GM12873 (cell line): Measurements from ENCODE around the gene DNAJC22.

Source experiments
- TF ChIP-seq, protein P1 (sequence below): IDR thresholded peaks from 2 replicates; pipeline ENCODE4 v1.5.1; 2012; ENCODE audit warnings: low read depth, mild to moderate bottlenecking, moderate library complexity, low read length, control low read depth; ENCODE audit not compliant: insufficient read depth; ENCODE audit errors: missing control alignments

DNAJC22 gene

DNA sequence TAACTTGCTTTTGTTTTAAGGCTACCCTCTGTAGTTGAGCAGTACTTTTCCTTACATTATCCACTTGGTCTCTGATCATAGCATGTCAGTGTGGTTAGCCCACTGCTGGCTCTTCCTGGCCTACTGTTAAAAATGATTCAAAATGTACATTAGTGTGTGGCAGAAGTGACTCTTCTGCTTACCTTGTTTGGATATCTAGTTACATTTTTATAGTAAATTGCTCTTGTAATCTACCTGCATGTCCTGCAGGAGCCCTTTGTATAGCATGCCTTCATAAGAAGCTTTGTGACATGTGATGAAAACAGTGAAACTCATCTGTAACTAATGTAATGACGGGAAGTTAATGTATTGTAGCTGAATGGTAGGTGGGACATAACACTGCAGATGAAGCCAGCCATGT, 28.7 kb downstream of the DNAJC22 start:
- TF ChIP-seq, protein P1, sequence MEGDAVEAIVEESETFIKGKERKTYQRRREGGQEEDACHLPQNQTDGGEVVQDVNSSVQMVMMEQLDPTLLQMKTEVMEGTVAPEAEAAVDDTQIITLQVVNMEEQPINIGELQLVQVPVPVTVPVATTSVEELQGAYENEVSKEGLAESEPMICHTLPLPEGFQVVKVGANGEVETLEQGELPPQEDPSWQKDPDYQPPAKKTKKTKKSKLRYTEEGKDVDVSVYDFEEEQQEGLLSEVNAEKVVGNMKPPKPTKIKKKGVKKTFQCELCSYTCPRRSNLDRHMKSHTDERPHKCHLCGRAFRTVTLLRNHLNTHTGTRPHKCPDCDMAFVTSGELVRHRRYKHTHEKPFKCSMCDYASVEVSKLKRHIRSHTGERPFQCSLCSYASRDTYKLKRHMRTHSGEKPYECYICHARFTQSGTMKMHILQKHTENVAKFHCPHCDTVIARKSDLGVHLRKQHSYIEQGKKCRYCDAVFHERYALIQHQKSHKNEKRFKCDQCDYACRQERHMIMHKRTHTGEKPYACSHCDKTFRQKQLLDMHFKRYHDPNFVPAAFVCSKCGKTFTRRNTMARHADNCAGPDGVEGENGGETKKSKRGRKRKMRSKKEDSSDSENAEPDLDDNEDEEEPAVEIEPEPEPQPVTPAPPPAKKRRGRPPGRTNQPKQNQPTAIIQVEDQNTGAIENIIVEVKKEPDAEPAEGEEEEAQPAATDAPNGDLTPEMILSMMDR: no peak

DNA sequence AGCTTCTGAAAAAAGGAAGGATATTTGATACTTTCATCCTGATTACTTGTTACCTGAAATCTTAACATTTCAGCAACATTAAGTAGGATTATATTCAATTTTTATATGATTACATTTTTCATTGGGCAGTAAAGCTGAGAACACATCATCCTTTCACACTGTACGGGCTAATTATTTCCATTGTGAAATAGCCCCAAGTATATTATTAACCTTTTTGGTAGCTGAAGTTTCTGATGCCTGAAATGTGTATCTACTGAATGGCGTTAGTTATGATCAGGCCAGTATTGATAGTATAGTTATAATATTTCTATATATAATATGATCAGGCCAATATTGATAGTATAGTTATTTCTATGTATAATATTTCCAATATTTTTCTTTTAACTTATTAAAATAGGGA, 30.7 kb downstream of the DNAJC22 start:
- TF ChIP-seq, protein P1: no peak

DNA sequence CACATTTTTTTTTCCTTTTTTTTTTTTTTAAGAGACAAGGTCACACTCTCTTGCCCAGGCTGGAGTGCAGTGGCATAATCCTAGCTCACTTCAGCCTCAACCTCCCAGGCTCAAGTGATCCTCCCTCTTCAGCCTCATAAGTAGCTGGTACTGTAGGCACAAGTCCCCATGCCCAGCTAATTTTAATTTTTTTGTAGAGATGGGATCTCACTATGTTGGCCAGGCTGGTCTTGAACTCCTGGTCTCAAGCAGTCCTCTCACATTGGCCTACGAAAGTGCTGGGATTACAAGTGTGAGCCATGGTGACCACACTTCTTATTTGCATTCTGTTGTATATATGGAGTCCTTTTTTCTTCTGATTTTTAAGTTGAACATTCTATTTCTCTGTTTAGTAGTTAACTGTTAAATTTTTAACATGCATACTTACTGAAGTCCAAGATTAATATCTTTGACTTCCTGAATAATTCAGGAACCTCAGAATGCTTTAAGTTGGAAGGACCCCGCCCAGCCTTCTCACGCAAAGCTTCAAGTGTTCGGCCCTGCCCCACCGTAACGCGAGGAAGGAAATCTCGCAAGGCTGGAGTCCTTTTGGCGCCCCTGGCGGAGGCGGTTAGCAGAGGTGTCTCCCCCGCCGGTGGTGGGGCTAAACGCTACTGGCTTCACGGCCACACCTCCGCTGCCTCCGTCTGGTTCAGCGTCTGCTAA, 42.1 kb downstream of the DNAJC22 start:
- TF ChIP-seq, protein P1: peak; percentile 56

DNA sequence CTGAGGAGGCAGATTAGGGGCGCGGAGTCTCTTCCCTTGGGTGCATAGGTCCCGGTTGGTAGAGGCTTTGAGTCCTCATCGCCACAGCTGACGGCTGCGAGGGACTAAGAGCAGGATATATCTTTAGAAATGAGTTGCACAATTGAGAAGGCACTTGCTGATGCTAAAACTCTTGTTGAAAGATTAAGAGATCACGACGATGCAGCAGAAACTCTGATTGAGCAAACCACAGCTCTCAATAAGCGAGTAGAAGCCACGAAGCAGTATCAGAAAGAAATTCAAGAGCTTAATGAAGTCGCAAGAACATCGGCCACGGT, 42.7 kb downstream of the DNAJC22 start:
- TF ChIP-seq, protein P1: no peak

DNA sequence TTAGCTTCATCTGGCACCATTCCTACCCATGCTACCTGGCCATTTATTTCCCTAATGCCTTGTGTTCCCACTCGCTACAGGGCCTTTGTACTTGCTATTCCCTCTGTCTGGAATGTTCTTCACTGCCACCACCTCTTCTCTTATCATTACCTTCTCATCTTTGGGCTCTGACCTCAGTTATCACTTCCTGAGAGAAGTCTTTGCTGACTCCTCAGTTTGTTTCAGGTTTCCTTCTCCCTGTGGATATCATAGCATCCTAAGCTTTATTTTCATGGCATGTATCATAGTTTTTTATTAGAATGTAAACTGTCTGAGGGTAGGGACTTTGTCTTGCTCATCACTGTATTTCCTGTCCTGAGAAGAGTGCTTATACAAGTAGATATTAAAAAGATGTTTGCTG, 50.3 kb downstream of the DNAJC22 start:
- TF ChIP-seq, protein P1: no peak

DNA sequence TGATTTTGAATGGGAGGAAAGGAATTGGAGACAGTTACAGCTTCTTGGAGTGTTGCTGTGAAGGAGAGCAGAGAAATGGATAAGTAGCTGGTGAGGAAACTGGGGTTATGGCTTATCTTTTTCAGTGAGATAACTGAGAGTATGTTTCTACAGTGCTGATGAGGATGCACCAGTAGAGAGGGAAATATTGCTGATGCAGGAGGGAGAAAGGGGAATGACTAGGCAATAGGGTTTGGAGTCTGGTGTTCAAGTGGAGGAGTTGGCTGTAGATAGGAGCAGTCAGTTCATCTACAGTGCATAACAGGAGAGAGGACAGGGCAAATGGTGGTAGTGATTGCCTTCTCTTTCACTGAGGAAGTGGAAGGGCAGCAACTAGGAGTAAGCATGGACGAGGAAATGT, 53.6 kb downstream of the DNAJC22 start:
- TF ChIP-seq, protein P1: no peak
